Measurements from ENCODE around the gene KCNQ2. TPM values are rescaled to one million over a fixed set of nuclear protein-coding genes. Genes with fewer than 3 reads are reported as not detected.

Gene KCNQ2
- total RNA-seq, 1 donor from 2014 or later = 157 TPM

DNA sequence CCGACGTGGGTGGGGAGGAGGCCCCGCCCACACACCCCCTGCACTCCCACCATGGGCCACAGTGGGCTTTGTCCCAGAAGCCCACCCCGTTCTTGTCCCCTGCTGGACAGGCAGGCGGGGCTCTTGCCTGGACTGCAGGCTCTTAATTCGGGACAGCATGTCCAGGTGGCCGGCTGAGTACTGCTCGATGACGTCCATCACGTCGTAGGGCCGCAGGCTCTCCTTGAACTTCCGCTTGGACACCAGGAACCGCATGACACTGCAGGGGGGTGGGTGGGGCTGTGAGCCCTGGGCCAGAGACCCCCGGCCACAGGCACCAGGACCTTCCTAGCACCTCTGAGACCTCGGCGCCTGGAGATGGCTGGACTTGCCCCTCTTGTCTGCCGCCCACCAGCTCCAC, 59.1 kb downstream of the KCNQ2 start:
- peaks cover 18% of the 10 kb centered on the region for H3K4me1 Mint-ChIP-seq
- H3K4me3 Mint-ChIP-seq = no peak overlapping the region
- TF ChIP-seq, protein P1, sequence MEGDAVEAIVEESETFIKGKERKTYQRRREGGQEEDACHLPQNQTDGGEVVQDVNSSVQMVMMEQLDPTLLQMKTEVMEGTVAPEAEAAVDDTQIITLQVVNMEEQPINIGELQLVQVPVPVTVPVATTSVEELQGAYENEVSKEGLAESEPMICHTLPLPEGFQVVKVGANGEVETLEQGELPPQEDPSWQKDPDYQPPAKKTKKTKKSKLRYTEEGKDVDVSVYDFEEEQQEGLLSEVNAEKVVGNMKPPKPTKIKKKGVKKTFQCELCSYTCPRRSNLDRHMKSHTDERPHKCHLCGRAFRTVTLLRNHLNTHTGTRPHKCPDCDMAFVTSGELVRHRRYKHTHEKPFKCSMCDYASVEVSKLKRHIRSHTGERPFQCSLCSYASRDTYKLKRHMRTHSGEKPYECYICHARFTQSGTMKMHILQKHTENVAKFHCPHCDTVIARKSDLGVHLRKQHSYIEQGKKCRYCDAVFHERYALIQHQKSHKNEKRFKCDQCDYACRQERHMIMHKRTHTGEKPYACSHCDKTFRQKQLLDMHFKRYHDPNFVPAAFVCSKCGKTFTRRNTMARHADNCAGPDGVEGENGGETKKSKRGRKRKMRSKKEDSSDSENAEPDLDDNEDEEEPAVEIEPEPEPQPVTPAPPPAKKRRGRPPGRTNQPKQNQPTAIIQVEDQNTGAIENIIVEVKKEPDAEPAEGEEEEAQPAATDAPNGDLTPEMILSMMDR (conservative IDR thresholded peaks at IDR 0.05) = no peak
- H3K9me3 Mint-ChIP-seq = no peaks in the 10 kb centered on the region
- DNase-seq (ENCODE audit: low read depth, low spot score) = no peak
- no peaks in the 10 kb centered on the region for H3K27me3 Mint-ChIP-seq (ENCODE audit: low read depth)
- H3K36me3 Mint-ChIP-seq (ENCODE audit: low read depth) = no peaks in the 10 kb centered on the region
- H3K27ac Mint-ChIP-seq (ENCODE audit: unreplicated experiment) = no peak overlapping the region

DNA sequence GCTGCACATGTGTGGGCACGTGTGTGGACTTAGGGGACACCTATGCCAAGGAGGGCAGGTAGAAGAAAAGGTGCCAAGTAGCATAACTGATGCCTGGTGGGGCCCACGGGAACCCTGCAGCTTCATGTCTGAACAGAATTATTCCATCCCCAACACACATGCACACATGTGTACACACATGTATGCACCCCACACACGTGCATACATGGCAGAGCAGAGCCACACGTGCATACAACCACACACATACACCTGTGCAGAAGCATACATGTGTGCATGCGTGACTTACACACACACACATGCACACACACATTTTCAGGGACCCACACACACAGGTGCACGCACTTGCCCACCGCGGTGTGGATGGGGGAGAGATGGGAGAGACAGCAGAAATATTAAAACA, 59.6 kb downstream of the KCNQ2 start:
- H3K27ac Mint-ChIP-seq (ENCODE audit: unreplicated experiment) = no peak overlapping the region
- no peak for DNase-seq (ENCODE audit: low read depth, low spot score)

DNA sequence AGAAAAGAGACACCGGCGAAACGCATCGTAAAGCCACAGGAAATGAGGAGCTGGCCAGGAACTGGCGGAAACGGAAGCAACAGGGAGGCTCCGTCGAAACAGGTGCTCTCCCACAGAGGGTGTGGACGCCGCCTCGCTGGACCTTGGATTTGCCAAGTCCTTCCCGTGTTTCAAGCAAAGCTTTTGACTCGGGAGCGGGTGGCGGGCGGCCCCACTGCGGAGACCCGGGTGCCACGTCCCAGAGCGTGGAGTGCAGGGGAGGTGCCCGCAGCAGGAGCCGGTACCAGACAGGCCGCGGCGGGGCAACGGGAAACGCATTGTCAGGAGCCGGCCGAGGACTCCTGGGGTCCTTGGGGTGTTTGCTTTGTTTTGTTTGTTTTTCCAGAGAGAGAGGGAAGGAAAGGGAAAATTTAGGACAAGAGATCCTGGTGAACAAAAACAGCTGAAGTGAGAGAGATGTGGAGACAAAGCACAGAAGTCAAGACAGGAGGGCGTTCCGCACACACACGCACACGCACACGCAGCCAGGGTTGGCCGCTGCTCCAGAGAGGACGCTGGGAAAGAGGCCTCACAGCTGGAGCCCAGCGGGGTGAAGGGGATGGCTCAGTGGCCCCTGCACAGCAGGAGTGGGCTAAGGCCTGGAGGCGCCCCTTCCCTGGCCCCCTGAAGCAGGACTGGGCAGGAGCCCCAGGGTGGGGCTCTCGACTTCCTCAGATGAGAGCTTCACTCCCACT, 60.4 kb downstream of the KCNQ2 start:
- DNase-seq (ENCODE audit: low read depth, low spot score) = no peak
- Mint-ChIP-seq H3K27ac (ENCODE audit: unreplicated experiment) (no peak overlapping the region), H3K4me3 (no peak overlapping the region), H3K36me3 (ENCODE audit: low read depth) (no peaks in the 10 kb centered on the region), H3K27me3 (ENCODE audit: low read depth) (no peaks in the 10 kb centered on the region), H3K9me3 (no peaks in the 10 kb centered on the region), H3K4me1 (peaks cover 15% of the 10 kb centered on the region)
- TF ChIP-seq, protein P1 (conservative IDR thresholded peaks at IDR 0.05) = no peak

More for the DNA sequence above, 59.6 kb downstream of the KCNQ2 start:
- H3K27me3 Mint-ChIP-seq (ENCODE audit: low read depth) = no peaks in the 10 kb centered on the region
- H3K4me1 Mint-ChIP-seq = peaks cover 18% of the 10 kb centered on the region
- H3K36me3 Mint-ChIP-seq (ENCODE audit: low read depth) = no peaks in the 10 kb centered on the region
- TF ChIP-seq, protein P1 (conservative IDR thresholded peaks at IDR 0.05) = no peak
- H3K4me3 Mint-ChIP-seq = no peak overlapping the region
- no peaks in the 10 kb centered on the region for H3K9me3 Mint-ChIP-seq

DNA sequence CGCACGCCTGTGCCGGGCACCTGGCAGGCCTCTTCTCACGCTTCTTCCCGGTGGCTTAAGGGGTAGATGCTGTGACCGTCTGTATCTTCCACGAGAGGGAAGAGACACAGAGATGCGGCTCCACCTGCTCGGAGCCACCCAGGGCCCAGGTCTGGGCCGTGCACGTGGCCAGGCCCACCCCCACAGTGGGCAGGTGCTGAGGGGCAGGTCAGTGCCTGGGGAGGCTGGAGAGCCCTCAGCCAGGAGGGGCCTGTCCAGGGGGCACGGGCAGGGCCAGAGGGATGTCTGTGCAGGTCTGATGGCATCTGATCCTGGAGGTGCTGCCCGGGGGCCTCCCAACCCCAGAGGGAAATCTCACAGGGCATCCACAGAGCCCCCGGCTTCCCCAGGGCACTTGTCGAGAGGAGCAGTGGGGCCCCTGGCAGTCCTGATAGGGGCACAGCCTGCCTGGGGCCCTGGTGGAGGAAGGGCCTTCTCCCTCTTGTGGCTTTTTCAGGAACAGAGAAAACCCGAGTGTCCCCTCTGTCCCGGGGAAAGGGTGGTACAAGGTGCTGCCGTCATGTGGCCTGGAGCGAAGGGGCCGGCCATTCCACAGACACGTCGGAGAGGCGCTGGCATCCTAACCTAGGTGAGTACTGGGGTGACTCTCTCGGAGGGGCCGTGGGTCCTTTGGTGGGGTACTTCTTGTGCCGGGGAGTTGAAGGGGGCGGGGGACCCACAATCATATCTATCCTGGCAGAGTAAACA, 61.1 kb downstream of the KCNQ2 start:
- TF ChIP-seq, protein P1 (conservative IDR thresholded peaks at IDR 0.05) = no peak
- no peak for DNase-seq (ENCODE audit: low read depth, low spot score)

DNA sequence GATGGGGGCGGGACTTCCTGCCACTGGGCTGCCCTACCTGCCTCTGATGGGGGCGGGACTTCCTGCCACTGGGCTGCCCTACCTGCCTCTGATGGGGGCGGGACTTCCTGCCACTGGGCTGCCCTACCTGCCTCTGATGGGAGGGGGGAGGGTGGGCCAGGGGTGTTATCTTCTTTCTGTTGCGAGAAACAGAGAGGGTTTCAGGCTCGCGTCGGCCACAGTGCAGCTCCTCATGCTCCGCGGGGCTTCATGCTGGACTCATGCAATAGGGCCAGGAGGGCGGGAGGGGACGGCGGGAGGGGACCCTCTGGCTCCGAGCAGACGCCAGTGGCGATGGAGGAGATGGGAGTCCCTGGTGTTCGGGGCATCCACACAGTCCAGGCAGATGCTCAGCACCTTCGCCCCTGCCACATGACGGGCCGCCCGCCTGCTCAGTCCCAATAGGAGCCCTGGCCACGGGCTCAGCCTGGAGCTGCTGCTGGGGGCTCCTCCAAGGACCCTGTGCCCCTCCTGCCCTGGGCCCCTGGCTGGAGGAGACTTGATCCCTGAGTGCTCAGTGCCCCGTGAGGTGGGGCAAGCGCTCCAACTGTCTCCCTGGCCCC, 62.5 kb downstream of the KCNQ2 start:
- no peaks in the 10 kb centered on the region for H3K36me3 Mint-ChIP-seq (ENCODE audit: low read depth)
- H3K9me3 Mint-ChIP-seq = no peaks in the 10 kb centered on the region
- DNase-seq (ENCODE audit: low read depth, low spot score) = no peak
- H3K27ac Mint-ChIP-seq (ENCODE audit: unreplicated experiment) = no peak overlapping the region
- H3K4me1 Mint-ChIP-seq = peaks cover 13% of the 10 kb centered on the region
- TF ChIP-seq, protein P1 (conservative IDR thresholded peaks at IDR 0.05) = no peak
- no peak overlapping the region for H3K4me3 Mint-ChIP-seq
- no peaks in the 10 kb centered on the region for H3K27me3 Mint-ChIP-seq (ENCODE audit: low read depth)

More for the DNA sequence above, 61.1 kb downstream of the KCNQ2 start:
- Mint-ChIP-seq H3K36me3 (ENCODE audit: low read depth) (no peaks in the 10 kb centered on the region), H3K27me3 (ENCODE audit: low read depth) (no peaks in the 10 kb centered on the region), H3K4me1 (peaks cover 13% of the 10 kb centered on the region), H3K27ac (ENCODE audit: unreplicated experiment) (peak overlapping the region; percentile 75), H3K4me3 (no peak overlapping the region), H3K9me3 (no peaks in the 10 kb centered on the region)
